ENCODE measurements around the gene PANK4. TPM values are rescaled to one million over a fixed set of nuclear protein-coding genes. Genes with fewer than 3 reads are reported as not detected.
A peak's percentile ranks its signal among the peaks of the same experiment; 100 is the strongest.

The PANK4 gene
- total RNA-seq, 1 donor from 2014 or later: 50.8 TPM

DNA sequence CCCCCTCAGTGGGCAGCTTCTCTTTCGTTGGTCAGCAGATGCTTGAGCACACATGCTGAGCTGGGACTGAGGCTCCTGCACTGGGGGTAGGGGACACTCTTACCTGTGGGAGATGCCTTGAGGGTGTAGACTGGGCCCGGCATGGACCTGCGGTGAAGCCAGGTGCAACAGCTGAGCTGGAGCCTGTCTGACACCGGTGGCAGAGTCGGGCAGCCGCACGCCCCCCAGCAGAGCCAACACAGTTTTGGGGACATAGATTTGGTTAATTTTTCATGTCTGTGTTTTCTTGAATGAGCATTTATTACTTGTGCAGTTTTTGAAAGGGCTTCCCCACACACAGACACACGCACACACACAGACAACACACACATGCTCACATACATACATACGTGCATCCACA lies 9.6 kb upstream of the PANK4 start:
- Mint-ChIP-seq H3K36me3 (no peaks in the 10 kb centered on the region), H3K4me1 (peaks cover 19% of the 10 kb centered on the region), H3K27ac (no peak overlapping the region), H3K27me3 (ENCODE audit: low read depth) (peaks cover 57% of the 10 kb centered on the region), H3K4me3 (no peak overlapping the region), H3K9me3 (no peaks in the 10 kb centered on the region)
- TF ChIP-seq, protein P1, sequence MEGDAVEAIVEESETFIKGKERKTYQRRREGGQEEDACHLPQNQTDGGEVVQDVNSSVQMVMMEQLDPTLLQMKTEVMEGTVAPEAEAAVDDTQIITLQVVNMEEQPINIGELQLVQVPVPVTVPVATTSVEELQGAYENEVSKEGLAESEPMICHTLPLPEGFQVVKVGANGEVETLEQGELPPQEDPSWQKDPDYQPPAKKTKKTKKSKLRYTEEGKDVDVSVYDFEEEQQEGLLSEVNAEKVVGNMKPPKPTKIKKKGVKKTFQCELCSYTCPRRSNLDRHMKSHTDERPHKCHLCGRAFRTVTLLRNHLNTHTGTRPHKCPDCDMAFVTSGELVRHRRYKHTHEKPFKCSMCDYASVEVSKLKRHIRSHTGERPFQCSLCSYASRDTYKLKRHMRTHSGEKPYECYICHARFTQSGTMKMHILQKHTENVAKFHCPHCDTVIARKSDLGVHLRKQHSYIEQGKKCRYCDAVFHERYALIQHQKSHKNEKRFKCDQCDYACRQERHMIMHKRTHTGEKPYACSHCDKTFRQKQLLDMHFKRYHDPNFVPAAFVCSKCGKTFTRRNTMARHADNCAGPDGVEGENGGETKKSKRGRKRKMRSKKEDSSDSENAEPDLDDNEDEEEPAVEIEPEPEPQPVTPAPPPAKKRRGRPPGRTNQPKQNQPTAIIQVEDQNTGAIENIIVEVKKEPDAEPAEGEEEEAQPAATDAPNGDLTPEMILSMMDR (IDR thresholded peaks at IDR 0.05; ENCODE audit: unreplicated experiment): no peak
- no peak for DNase-seq (ENCODE audit: low spot score in 2 of 2, unreplicated experiment in 2 of 2)

DNA sequence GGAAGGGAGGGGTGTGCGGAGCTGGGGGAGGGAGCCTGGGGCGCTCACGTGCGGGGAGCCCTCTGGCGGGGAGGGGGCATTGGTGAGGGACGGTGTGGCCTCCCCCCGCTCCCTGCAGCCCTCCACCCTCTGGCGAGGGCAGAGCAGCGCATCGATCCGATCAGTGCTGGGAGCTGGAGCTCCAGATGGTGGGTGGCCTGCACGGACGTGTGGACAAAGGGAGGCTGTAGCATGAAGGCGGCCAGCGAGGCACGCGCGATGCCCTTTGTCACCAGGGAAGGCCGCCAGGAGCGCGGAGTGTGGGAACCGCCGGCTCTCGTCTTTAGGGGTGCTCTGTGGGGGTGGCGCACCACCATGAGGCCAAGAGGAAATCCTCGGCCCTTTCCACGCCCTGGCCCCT lies 9.1 kb upstream of the PANK4 start:
- Mint-ChIP-seq H3K27me3 (ENCODE audit: low read depth) (peaks cover 62% of the 10 kb centered on the region), H3K27ac (no peak overlapping the region), H3K4me3 (no peak overlapping the region), H3K4me1 (peaks cover 19% of the 10 kb centered on the region), H3K9me3 (no peaks in the 10 kb centered on the region), H3K36me3 (no peaks in the 10 kb centered on the region)
- no peak for DNase-seq (ENCODE audit: low spot score in 2 of 2, unreplicated experiment in 2 of 2)
- TF ChIP-seq, protein P1 (IDR thresholded peaks at IDR 0.05; ENCODE audit: unreplicated experiment): no peak

DNA sequence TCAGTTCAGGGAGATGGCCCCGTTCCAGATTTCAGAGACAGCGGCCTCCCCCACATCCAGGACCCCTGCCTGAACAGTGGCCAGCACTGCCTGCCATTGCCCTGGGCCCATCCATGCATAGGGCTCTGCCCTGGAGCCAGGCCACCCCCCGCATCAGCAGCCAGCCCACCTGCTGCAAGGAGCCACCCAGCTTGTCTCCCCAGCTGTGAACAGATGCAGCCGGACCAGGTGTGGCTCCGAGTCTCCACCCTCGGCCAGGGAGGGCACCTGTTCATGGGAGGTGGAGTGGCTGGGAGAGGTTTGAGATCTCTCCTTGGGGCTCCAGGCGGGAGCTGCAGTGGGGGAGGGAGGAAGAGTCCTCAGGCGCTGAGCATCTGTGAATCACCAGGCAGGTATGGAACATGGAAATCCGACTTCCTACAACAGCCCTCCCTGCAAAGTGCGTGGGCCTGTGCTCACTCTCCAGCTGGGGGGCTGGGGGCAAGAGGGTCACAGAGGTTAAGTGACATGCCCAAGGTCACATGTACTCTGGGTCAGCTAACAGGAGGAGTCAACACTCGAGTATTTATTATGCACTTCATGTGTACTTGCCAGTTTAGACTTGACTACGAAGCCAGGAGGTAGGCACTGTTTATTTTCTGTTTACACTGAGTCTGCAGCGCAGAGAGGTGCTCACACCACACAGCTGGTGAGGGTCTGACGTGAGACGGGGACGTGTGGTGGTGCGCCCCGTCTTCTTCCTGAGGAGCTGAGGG lies 8.5 kb upstream of the PANK4 start:
- peaks cover 64% of the 10 kb centered on the region for H3K27me3 Mint-ChIP-seq (ENCODE audit: low read depth)
- peak in 1 of 2 experiments; percentile 63 for DNase-seq (ENCODE audit: low spot score in 2 of 2, unreplicated experiment in 2 of 2)
- no peaks in the 10 kb centered on the region for H3K9me3 Mint-ChIP-seq
- peaks cover 19% of the 10 kb centered on the region for H3K4me1 Mint-ChIP-seq
- H3K27ac Mint-ChIP-seq: peak overlapping the region; percentile 69
- H3K4me3 Mint-ChIP-seq: peak overlapping the region; percentile 3
- TF ChIP-seq, protein P1 (IDR thresholded peaks at IDR 0.05; ENCODE audit: unreplicated experiment): no peak
- H3K36me3 Mint-ChIP-seq: no peaks in the 10 kb centered on the region

DNA sequence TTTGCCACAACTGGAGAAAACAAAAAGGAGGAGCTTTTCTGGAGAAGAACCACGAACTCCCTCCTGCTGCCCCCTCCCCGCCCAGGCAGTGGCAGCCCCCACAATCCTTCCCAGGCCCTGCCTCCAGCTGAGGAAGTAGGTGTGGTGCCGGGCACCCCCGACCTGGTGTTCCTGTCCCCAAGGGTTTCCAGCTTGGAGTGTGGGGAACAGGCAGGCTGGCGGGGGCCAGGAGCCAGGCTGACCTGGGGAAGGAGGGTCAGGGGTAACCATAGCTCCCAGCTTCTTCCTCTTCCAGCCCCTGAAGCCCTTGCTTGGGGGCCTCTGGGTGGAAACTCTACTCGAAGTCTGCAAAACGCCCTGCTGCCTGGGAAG lies 7.9 kb upstream of the PANK4 start:
- Mint-ChIP-seq H3K27ac (no peak overlapping the region), H3K9me3 (no peaks in the 10 kb centered on the region), H3K4me1 (peaks cover 19% of the 10 kb centered on the region), H3K36me3 (no peaks in the 10 kb centered on the region), H3K4me3 (no peak overlapping the region), H3K27me3 (ENCODE audit: low read depth) (peaks cover 68% of the 10 kb centered on the region)
- TF ChIP-seq, protein P1 (IDR thresholded peaks at IDR 0.05; ENCODE audit: unreplicated experiment): no peak
- DNase-seq (ENCODE audit: low spot score in 2 of 2, unreplicated experiment in 2 of 2): no peak

DNA sequence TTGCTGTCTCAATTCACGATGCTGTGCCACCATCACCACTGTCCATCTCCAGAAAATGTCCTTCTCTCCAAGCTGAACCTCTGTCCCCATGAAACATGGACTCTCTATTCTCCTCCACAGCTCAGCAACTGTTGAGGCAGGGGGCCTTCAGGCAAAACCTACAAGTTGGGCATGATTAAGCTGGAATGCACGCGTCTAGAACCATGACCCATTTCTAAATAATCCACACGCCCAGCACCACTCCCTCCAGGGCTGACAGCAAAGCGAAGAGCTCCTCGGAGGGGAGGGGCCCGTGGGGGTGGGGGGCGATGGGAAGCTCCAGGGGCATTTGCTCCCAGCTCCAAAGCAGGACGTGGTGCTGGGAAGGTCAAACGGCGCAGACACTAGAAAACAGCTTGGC lies 7.0 kb upstream of the PANK4 start:
- no peaks in the 10 kb centered on the region for H3K9me3 Mint-ChIP-seq
- H3K27me3 Mint-ChIP-seq (ENCODE audit: low read depth): peaks cover 74% of the 10 kb centered on the region
- H3K4me1 Mint-ChIP-seq: peaks cover 22% of the 10 kb centered on the region
- TF ChIP-seq, protein P1 (IDR thresholded peaks at IDR 0.05; ENCODE audit: unreplicated experiment): no peak
- no peak overlapping the region for H3K27ac Mint-ChIP-seq
- no peaks in the 10 kb centered on the region for H3K36me3 Mint-ChIP-seq
- no peak for DNase-seq (ENCODE audit: low spot score in 2 of 2, unreplicated experiment in 2 of 2)
- H3K4me3 Mint-ChIP-seq: no peak overlapping the region

Measured in mesothelial cell of epicardium (in vitro differentiated cells).